LoVo (cell line): Measurements from ENCODE around the gene MAGED1.
"Not testable (repeated sequence)": the region's sequence is repeated elsewhere in the genome, so short reads cannot be mapped to it uniquely, and the experiment has no call there.

Source experiments
- DNase-seq: peaks from one replicate; pipeline ENCODE4 v3.0.0-alpha.2; 2016; ENCODE audit warnings: low spot score

Gene MAGED1

DNA sequence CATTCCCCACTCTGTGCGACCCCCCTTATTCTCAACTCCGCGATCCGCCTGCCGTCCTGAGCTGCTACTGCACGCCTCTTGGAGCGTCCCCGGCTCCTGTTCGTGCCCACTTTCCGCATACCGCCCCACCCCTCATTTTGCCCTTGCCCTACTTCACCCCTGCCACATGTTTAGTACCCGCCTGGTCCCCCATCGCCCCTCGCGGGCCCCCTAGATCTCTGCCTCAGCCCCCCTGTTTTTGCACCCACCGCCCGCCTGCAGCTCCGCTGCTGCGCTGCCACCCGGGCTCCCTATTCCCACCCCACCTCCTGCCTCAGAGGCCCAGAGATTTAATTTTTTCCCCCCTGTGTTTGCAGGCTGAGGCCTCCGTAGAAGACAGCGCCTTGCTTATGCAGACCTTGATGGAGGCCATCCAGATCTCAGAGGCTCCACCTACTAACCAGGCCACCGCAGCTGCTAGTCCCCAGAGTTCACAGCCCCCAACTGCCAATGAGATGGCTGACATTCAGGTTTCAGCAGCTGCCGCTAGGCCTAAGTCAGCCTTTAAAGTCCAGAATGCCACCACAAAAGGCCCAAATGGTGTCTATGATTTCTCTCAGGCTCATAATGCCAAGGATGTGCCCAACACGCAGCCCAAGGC is 1.4 kb downstream of the MAGED1 start:
- DNase-seq, result no peak

GRCh38 chrX:51896626-51897025 is 3.2 kb downstream of the MAGED1 start:
- no peak for DNase-seq

DNA sequence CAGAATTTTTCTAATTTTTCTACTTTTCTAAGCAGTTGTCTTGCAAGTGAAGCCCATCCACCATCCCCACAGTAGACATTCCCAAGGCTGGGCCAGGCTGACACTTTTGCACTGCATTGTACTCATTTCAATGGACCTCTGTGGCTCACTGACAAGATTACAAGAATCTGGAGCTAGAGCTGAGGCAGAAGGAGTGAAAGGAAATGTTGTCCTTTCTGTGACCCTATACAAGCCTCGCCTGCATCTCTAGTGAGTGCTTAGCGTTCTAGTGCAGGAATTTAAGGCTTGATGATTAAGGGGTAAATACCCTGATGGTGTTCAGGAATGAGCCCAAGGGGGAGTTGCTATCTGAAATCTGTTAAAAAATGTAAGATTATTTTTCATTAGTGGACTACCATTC is 6.3 kb downstream of the MAGED1 start:
- no peak for DNase-seq

- no peak for DNase-seq
Observed at GRCh38 chrX:51902510-51903050, 9.2 kb downstream of the MAGED1 start.

GRCh38 chrX:51905152-51905551 is 11.7 kb downstream of the MAGED1 start:
- not testable (repeated sequence) for DNase-seq

DNA sequence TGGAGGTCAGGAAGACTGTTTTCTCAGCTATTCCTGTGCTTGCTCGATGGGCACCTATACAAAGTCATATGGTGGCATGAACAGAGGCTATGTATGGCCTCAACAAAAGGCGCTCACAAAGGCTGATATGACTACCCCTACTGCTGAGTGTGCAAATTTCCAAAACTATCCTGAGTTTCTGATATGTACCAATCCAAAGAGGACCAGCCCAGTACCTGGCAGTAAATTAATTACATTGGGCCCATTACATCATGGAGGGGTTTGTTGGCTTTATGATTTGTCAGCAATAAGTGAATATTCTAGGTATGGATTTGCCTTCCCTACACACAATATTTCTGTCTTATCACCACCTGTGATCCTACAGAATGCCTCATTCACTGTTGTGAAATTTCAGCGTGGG is 12.3 kb downstream of the MAGED1 start:
- DNase-seq, result no peak

- DNase-seq, result no peak
Observed at GRCh38 chrX:51917604-51918003, 24.2 kb downstream of the MAGED1 start.

DNA sequence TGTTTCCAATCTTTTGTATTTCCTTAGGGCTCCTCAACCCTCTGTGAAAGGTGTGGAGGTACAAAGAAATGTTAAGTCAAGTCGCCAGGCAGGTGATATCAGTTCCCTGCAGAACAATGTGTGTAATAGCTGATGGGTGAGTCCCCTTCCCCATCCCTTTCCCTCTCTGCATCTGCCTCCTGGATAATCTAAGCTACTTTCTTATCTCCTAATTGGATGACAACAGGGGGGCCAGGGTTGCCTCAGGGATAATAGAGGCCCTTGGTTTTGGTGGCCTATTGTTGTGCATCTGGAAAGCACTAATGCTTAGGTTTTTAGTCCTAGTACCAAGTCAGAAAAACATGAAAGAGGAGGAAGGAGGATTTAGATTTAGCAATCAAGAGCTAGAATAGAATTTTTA is 29.1 kb downstream of the MAGED1 start:
- DNase-seq, result no peak

GRCh38 chrX:51931566-51932150 is 38.2 kb downstream of the MAGED1 start:
- no peak for DNase-seq
